ENCODE data around the gene PHKA2.
"Not testable (repeated sequence)": the region's sequence is repeated elsewhere in the genome, so short reads cannot be mapped to it uniquely, and the experiment has no call there.

PHKA2 gene

GRCh38 chrX:18983666-18984380 lies at the start of gene PHKA2:
Gene PHKA2 (minus strand): TSS chrX:18984114. CDS start chrX:18983932, 182 bp downstream.
- no peak for FAIRE-seq

GRCh38 chrX:19030805-19031204 lies 46.9 kb upstream of the PHKA2 start:
- no peak for FAIRE-seq

GRCh38 chrX:19028560-19028959 lies 44.6 kb upstream of the PHKA2 start:
- FAIRE-seq: no peak

GRCh38 chrX:19024366-19024765 lies 40.5 kb upstream of the PHKA2 start:
- no peak for FAIRE-seq

- FAIRE-seq: no peak
Measured at GRCh38 chrX:19019996-19020395, 36.1 kb upstream of the PHKA2 start.

GRCh38 chrX:19017271-19017670 lies 33.4 kb upstream of the PHKA2 start:
- FAIRE-seq: no peak

- FAIRE-seq: not testable (repeated sequence)
Measured at GRCh38 chrX:19016614-19017013, 32.7 kb upstream of the PHKA2 start.

GRCh38 chrX:19007868-19008267 lies 24.0 kb upstream of the PHKA2 start:
- no peak for FAIRE-seq

- FAIRE-seq: no peak
Measured at GRCh38 chrX:19007011-19007410, 23.1 kb upstream of the PHKA2 start.

- no peak for FAIRE-seq
Measured at GRCh38 chrX:19005909-19006308, 22.0 kb upstream of the PHKA2 start.

GRCh38 chrX:19003756-19004155 lies 19.8 kb upstream of the PHKA2 start:
- no peak for FAIRE-seq

- FAIRE-seq: no peak
Measured at GRCh38 chrX:18998653-18999052, 14.7 kb upstream of the PHKA2 start.

- no peak for FAIRE-seq
Measured at GRCh38 chrX:18997916-18998315, 14.0 kb upstream of the PHKA2 start.

GRCh38 chrX:18996536-18996935 lies 12.6 kb upstream of the PHKA2 start:
- no peak for FAIRE-seq

- FAIRE-seq: no peak
Measured at GRCh38 chrX:18995221-18995620, 11.3 kb upstream of the PHKA2 start.

- FAIRE-seq: no peak
Measured at GRCh38 chrX:18994713-18995112, 10.8 kb upstream of the PHKA2 start.

- no peak for FAIRE-seq
Measured at GRCh38 chrX:18992829-18993228, 8.9 kb upstream of the PHKA2 start.

- FAIRE-seq: no peak
Measured at GRCh38 chrX:18985186-18985435, 1.2 kb upstream of the PHKA2 start.

GRCh38 chrX:18984381-18985185 lies 669 bp upstream of the PHKA2 start:
- FAIRE-seq: no peak

GRCh38 chrX:18981124-18981807 lies 2.6 kb downstream of the PHKA2 start:
- FAIRE-seq: no peak

GRCh38 chrX:18980262-18980661 lies 3.7 kb downstream of the PHKA2 start:
- FAIRE-seq: not testable (repeated sequence)

GRCh38 chrX:18974993-18975392 lies 8.9 kb downstream of the PHKA2 start:
- no peak for FAIRE-seq

GRCh38 chrX:18973527-18974192 lies 10.3 kb downstream of the PHKA2 start:
- no peak for FAIRE-seq

Measured in colon (tissue), 2 donors.